Measurements from ENCODE around the gene ETHE1. TPM values are rescaled to one million over a fixed set of nuclear protein-coding genes. Genes with fewer than 3 reads are reported as not detected.

The ETHE1 gene
- total RNA-seq, 1 experiment from 2014 or later: 8.8 TPM

- Histone ChIP-seq H3K27ac (ENCODE audit: low read depth, low read length, poor library complexity, severe bottlenecking) (no peak overlapping the region), H3K4me1 (ENCODE audit: insufficient read depth, low read length, poor library complexity, severe bottlenecking) (peaks cover 6% of the 10 kb centered on the region), H3K4me3 (ENCODE audit: low read depth, low read length, poor library complexity, severe bottlenecking) (no peak overlapping the region), H3K9me3 (ENCODE audit: low read depth, low read length, poor library complexity, severe bottlenecking) (peaks cover 5% of the 10 kb centered on the region), H3K36me3 (ENCODE audit: insufficient read depth, low read length, poor library complexity, severe bottlenecking) (peaks cover 51% of the 10 kb centered on the region), H3K27me3 (replicated peaks; ENCODE audit: insufficient read depth, low read depth, low read length, poor library complexity) (no peaks in the 10 kb centered on the region)
- no TSS peak for BruUV-seq (replicated peaks)
- intact Hi-C loops (cut with micrococcal nuclease; ENCODE audit: unreplicated experiment): loop anchor here (10.0 kb wide), 1 partner anchor 126 kb away; no protein-coding TSS in a partner anchor
- CTCF ChIA-PET: no interaction called here
- no peak for DNase-seq (ENCODE audit: low spot score)
- no peak for TF ChIP-seq CTCF (conservative IDR thresholded peaks at IDR 0.05; ENCODE audit: low read depth, low read length)
- no peak for TF ChIP-seq EZH2 (IDR thresholded peaks at IDR 0.05; ENCODE audit: borderline replicate concordance, low read depth, low read length, poor library complexity, severe bottlenecking)
- POLR2A ChIA-PET (ENCODE audit: low non-redundant PET): no interaction called here
Measured at GRCh38 chr19:43538922-43539321, 11.9 kb upstream of the ETHE1 start.

- Histone ChIP-seq H3K27ac (ENCODE audit: low read depth, low read length, poor library complexity, severe bottlenecking) (no peak overlapping the region), H3K9me3 (ENCODE audit: low read depth, low read length, poor library complexity, severe bottlenecking) (peaks cover 5% of the 10 kb centered on the region), H3K4me1 (ENCODE audit: insufficient read depth, low read length, poor library complexity, severe bottlenecking) (peaks cover 13% of the 10 kb centered on the region), H3K36me3 (ENCODE audit: insufficient read depth, low read length, poor library complexity, severe bottlenecking) (peaks cover 20% of the 10 kb centered on the region), H3K4me3 (ENCODE audit: low read depth, low read length, poor library complexity, severe bottlenecking) (no peak overlapping the region), H3K27me3 (replicated peaks; ENCODE audit: insufficient read depth, low read depth, low read length, poor library complexity) (no peaks in the 10 kb centered on the region)
- ChIA-PET POLR2A (ENCODE audit: low non-redundant PET) (interaction anchor here (0.6 kb wide), 1 partner anchor 52 kb away, joined by 12 read pairs; no protein-coding TSS in a partner anchor), CTCF (interaction anchor here (0.9 to 2.4 kb wide), 3 partner anchors 16 to 59 kb away, joined by 3 to 15 read pairs (median 4); no protein-coding TSS in a partner anchor)
- intact Hi-C loops (cut with micrococcal nuclease; ENCODE audit: unreplicated experiment): loop anchor here (10.0 kb wide), 1 partner anchor 130 kb away; no protein-coding TSS in a partner anchor
- BruUV-seq (replicated peaks): no TSS peak
- peak; percentile 56 for DNase-seq (ENCODE audit: low spot score)
- TF ChIP-seq CTCF (conservative IDR thresholded peaks at IDR 0.05; ENCODE audit: low read depth, low read length) (peak; percentile 60), EZH2 (IDR thresholded peaks at IDR 0.05; ENCODE audit: borderline replicate concordance, low read depth, low read length, poor library complexity, severe bottlenecking) (no peak)
Measured at GRCh38 chr19:43534816-43535761, 8.1 kb upstream of the ETHE1 start.

GRCh38 chr19:43534305-43534815 is 7.4 kb upstream of the ETHE1 start:
- Histone ChIP-seq H3K4me1 (ENCODE audit: insufficient read depth, low read length, poor library complexity, severe bottlenecking) (peaks cover 13% of the 10 kb centered on the region), H3K27ac (ENCODE audit: low read depth, low read length, poor library complexity, severe bottlenecking) (no peak overlapping the region), H3K27me3 (replicated peaks; ENCODE audit: insufficient read depth, low read depth, low read length, poor library complexity) (no peaks in the 10 kb centered on the region), H3K36me3 (ENCODE audit: insufficient read depth, low read length, poor library complexity, severe bottlenecking) (peaks cover 14% of the 10 kb centered on the region), H3K9me3 (ENCODE audit: low read depth, low read length, poor library complexity, severe bottlenecking) (peaks cover 5% of the 10 kb centered on the region), H3K4me3 (ENCODE audit: low read depth, low read length, poor library complexity, severe bottlenecking) (peak overlapping the region; percentile 31)
- intact Hi-C loops (cut with micrococcal nuclease; ENCODE audit: unreplicated experiment): loop anchor here (10.0 kb wide), 1 partner anchor 130 kb away; no protein-coding TSS in a partner anchor
- no TSS peak for BruUV-seq (replicated peaks)
- TF ChIP-seq EZH2 (IDR thresholded peaks at IDR 0.05; ENCODE audit: borderline replicate concordance, low read depth, low read length, poor library complexity, severe bottlenecking) (no peak), CTCF (conservative IDR thresholded peaks at IDR 0.05; ENCODE audit: low read depth, low read length) (no peak)
- CTCF ChIA-PET: interaction anchor here (0.5 to 2.4 kb wide), 6 partner anchors 15 to 89 kb away, joined by 3 to 15 read pairs (median 4); no protein-coding TSS in a partner anchor
- POLR2A ChIA-PET (ENCODE audit: low non-redundant PET): interaction anchor here (0.6 to 0.7 kb wide), 2 partner anchors 53 to 61 kb away, joined by 4 to 12 read pairs; partner anchors contain the start of gene IRGQ
- DNase-seq (ENCODE audit: low spot score): no peak
